H1 (cell line): Measurements from ENCODE around the gene CEP85L. TPM values are rescaled to one million over a fixed set of nuclear protein-coding genes. Genes with fewer than 3 reads are reported as not detected.

ENCODE experiments used
- CTCF ChIA-PET: fragments of 300-600 bp; sonication (Branson Sonifier 250); formaldehyde crosslinking; loops from one replicate; lab custom pipeline; 2021; ENCODE audit not compliant: partially characterized antibody; lab: Charles Lee
- POLR2A ChIA-PET: fragments of 300-600 bp; sonication (Branson Sonifier 250); formaldehyde crosslinking; loops from one replicate; lab custom pipeline; 2021; ENCODE audit warnings: inconsistent platforms; ENCODE audit not compliant: partially characterized antibody; lab: Charles Lee
- DNase-seq, 2 experiments: peaks; one replicate each; pipeline versions ENCODE4 v3.0.0 to v3.0.0-alpha.2; 2010 to 2022; ENCODE audit warnings: low spot score in 2 of 2, low read depth in 1 of 2, mixed read lengths in 1 of 2
- FAIRE-seq: peaks from 2 replicates; lab custom pipeline; 2011; peaks lifted over from hg19 to GRCh38; lab: Jason Lieb, UNC
- H2AFZ ChIP-seq: 2 replicates; pipeline ENCODE4 v1.8.1; 2012; ENCODE audit warnings: low read length, inconsistent platforms
- H2AK5ac ChIP-seq: 2 replicates; pipeline ENCODE4 v1.6.1; 2013; ENCODE audit warnings: low read depth, low read length
- H2BK120ac ChIP-seq: replicated peaks from 2 replicates; pipeline ENCODE3; 2013; ENCODE audit warnings: low read depth, low read length, inconsistent platforms
- H2BK12ac ChIP-seq: 2 replicates; pipeline ENCODE4 v1.6.1; 2013; ENCODE audit warnings: low read depth, low read length
- H2BK15ac ChIP-seq: 2 replicates; pipeline ENCODE4 v1.6.1; 2013; ENCODE audit warnings: low read length
- H2BK20ac ChIP-seq: 2 replicates; pipeline ENCODE4 v1.6.1; 2013; ENCODE audit warnings: low read length
- H2BK5ac ChIP-seq: 2 replicates; pipeline ENCODE4 v1.6.1; 2013; ENCODE audit warnings: low read depth, low read length
- H3K14ac ChIP-seq: 2 replicates; pipeline ENCODE4 v1.6.1; 2013; ENCODE audit warnings: inconsistent platforms; ENCODE audit not compliant: insufficient read length
- H3K18ac ChIP-seq: 2 replicates; pipeline ENCODE4 v1.6.1; 2013; ENCODE audit warnings: low read length; ENCODE audit errors: extremely low read depth
- H3K23ac ChIP-seq: 2 replicates; pipeline ENCODE4 v1.6.1; 2013; ENCODE audit warnings: inconsistent platforms; ENCODE audit not compliant: insufficient read length
- H3K23me2 ChIP-seq: 2 replicates; pipeline ENCODE4 v1.6.1; 2013; ENCODE audit warnings: low read depth, low read length
- H3K27ac ChIP-seq: 2 replicates; pipeline ENCODE4 v1.6.1; 2011; ENCODE audit warnings: low read depth, low read length, inconsistent platforms
- H3K27me3 ChIP-seq, 4 experiments: replicated peaks in 1 of 4; 1 replicate in 1 of 4; 2 replicates in 3 of 4; pipeline versions ENCODE4 v1.6.1 to v1.8.1; 2011 to 2013; ENCODE audit warnings: low read length in 3 of 4, mild to moderate bottlenecking in 3 of 4, inconsistent platforms in 2 of 4, mixed read lengths in 2 of 4, moderate library complexity in 1 of 4; ENCODE audit not compliant: control insufficient read depth in 3 of 4, insufficient read depth in 3 of 4; ENCODE audit errors: extremely low read depth in 1 of 4
- H3K36me3 ChIP-seq, 4 experiments: 2 replicates each; pipeline versions ENCODE4 v1.6.1 to v1.8.1; 2011 to 2013; ENCODE audit warnings: mild to moderate bottlenecking in 4 of 4, low read length in 3 of 4, moderate library complexity in 2 of 4, control low read depth in 1 of 4, inconsistent platforms in 1 of 4; ENCODE audit not compliant: insufficient read depth in 4 of 4, control insufficient read depth in 2 of 4
- H3K4ac ChIP-seq: replicated peaks from 2 replicates; pipeline ENCODE3; 2013; ENCODE audit warnings: low read length, low read depth, mixed read lengths, inconsistent platforms; ENCODE audit not compliant: insufficient read length
- H3K4me1 ChIP-seq, 4 experiments: replicated peaks in 1 of 4; 1 replicate in 1 of 4; 2 replicates in 3 of 4; pipeline versions ENCODE4 v1.6.1 to v1.8.1; 2011 to 2013; ENCODE audit warnings: low read length in 3 of 4, inconsistent platforms in 2 of 4, mixed read lengths in 1 of 4; ENCODE audit not compliant: insufficient read depth in 4 of 4, control insufficient read depth in 3 of 4
- H3K4me2 ChIP-seq, 2 experiments: 2 replicates each; pipeline versions ENCODE4 v1.6.1 to v1.8.1; 2011 to 2013; ENCODE audit warnings: low read depth in 2 of 2, low read length in 2 of 2, control low read depth in 1 of 2, inconsistent platforms in 1 of 2, mild to moderate bottlenecking in 1 of 2; ENCODE audit not compliant: insufficient read depth in 1 of 2
- H3K4me3 ChIP-seq, 4 experiments: fragments of 200-600, 300-600 bp in 1 of 4; sonication (generic), shearing (Covaris generic), sonication (Bioruptor Twin) in 1 of 4; 2 replicates each; pipeline versions ENCODE4 v1.5.1 to v1.8.1; 2011 to 2016; ENCODE audit warnings: low read length in 4 of 4, low read depth in 3 of 4, control low read depth in 2 of 4, inconsistent platforms in 2 of 4, mild to moderate bottlenecking in 2 of 4, mixed read lengths in 1 of 4, moderate library complexity in 1 of 4; ENCODE audit not compliant: insufficient read depth in 2 of 4; ENCODE audit errors: extremely low read depth in 1 of 4
- H3K56ac ChIP-seq: replicated peaks from 2 replicates; pipeline ENCODE3; 2013; ENCODE audit warnings: low read depth, mild to moderate bottlenecking, mixed read lengths, low read length, inconsistent platforms; ENCODE audit not compliant: insufficient read length
- H3K79me1 ChIP-seq: 2 replicates; pipeline ENCODE4 v1.6.1; 2013; ENCODE audit warnings: low read depth, low read length, control low read depth
- H3K79me2 ChIP-seq, 2 experiments: 2 replicates each; pipeline versions ENCODE4 v1.6.1 to v1.8.1; 2012 to 2013; ENCODE audit warnings: low read length in 2 of 2, mild to moderate bottlenecking in 2 of 2, inconsistent platforms in 1 of 2; ENCODE audit not compliant: insufficient read depth in 2 of 2, control insufficient read depth in 1 of 2
- H3K9ac ChIP-seq, 4 experiments: replicated peaks in 1 of 4; 1 replicate in 1 of 4; 2 replicates in 3 of 4; pipeline versions ENCODE4 v1.6.1 to v1.8.1; 2011 to 2013; ENCODE audit warnings: low read depth in 3 of 4, low read length in 3 of 4, control low read depth in 2 of 4, mild to moderate bottlenecking in 2 of 4, moderate library complexity in 2 of 4, inconsistent platforms in 1 of 4; ENCODE audit errors: extremely low read depth in 1 of 4
- H3K9me3 ChIP-seq, 2 experiments: 2 replicates each; pipeline versions ENCODE4 v1.6.1 to v1.8.1; 2012 to 2013; ENCODE audit warnings: mild to moderate bottlenecking in 2 of 2, moderate library complexity in 2 of 2, control low read depth in 1 of 2, inconsistent platforms in 1 of 2, low read depth in 1 of 2, low read length in 1 of 2, mixed read lengths in 1 of 2; ENCODE audit not compliant: insufficient read depth in 2 of 2
- H4K20me1 ChIP-seq, 2 experiments: replicated peaks in 1 of 2; 2 replicates each; pipeline versions ENCODE3 to v1.8.1; 2011 to 2013; ENCODE audit warnings: inconsistent platforms in 2 of 2, low read length in 2 of 2, mild to moderate bottlenecking in 1 of 2; ENCODE audit not compliant: insufficient read depth in 2 of 2, control insufficient read depth in 1 of 2
- H4K5ac ChIP-seq: 2 replicates; pipeline ENCODE4 v1.6.1; 2013; ENCODE audit warnings: low read length, low read depth, mixed read lengths, inconsistent platforms; ENCODE audit not compliant: insufficient read length
- H4K8ac ChIP-seq: 2 replicates; pipeline ENCODE4 v1.8.0; 2013; ENCODE audit warnings: mild to moderate bottlenecking, moderate library complexity, low read length, inconsistent platforms; ENCODE audit not compliant: insufficient read depth; ENCODE audit errors: extremely low read depth
- H4K91ac ChIP-seq: replicated peaks from 2 replicates; pipeline ENCODE3; 2013; ENCODE audit warnings: low read length, mixed read lengths, inconsistent platforms; ENCODE audit not compliant: insufficient read length
- ATF3 ChIP-seq: IDR thresholded peaks from 2 replicates; pipeline ENCODE4 v1.6.1; 2011; ENCODE audit warnings: low read depth, mild to moderate bottlenecking, low read length; ENCODE audit not compliant: insufficient read depth
- BRCA1 ChIP-seq: IDR thresholded peaks from 2 replicates; pipeline ENCODE4 v1.6.1; 2012; ENCODE audit warnings: low read depth, low read length, improper control_type of control experiment
- GTF2F1 ChIP-seq: IDR thresholded peaks from 2 replicates; pipeline ENCODE4 v1.6.1; 2012; ENCODE audit warnings: low read depth, low read length, improper control_type of control experiment, borderline replicate concordance
- POLR2AphosphoS5 ChIP-seq: IDR thresholded peaks from 2 replicates; pipeline ENCODE4 v1.6.1; 2011; ENCODE audit warnings: low read depth, low read length
- polyA plus RNA-seq, 7 experiments: library from polyadenylated mRNA; depleted of rRNA in 3 of 7; stranded (reverse) in 5 of 7; unstranded in 2 of 7; fragments of >200 nt in 5 of 7; fragments of 200-250 nt in 2 of 7; gene quantifications; 1 replicate in 5 of 7; 2 replicates in 1 of 7; 4 replicates in 1 of 7; pipeline versions ENCODE4 v1.2.1 to v1.2.3, GENCODE V29; 2011 to 2013; ENCODE audit warnings: missing spikeins in 2 of 7, mixed read lengths in 2 of 7
- total RNA-seq: library from RNA; stranded (reverse); fragmentation: NEBNext Ultra II Directional; extraction: Animal tissue kit (Norgen Biotek cat#: 25700); gene quantifications from 2 replicates; pipeline ENCODE4 v1.2.1, GENCODE V29; 2021

CEP85L gene
- total and polyA plus RNA-seq, 2 of the 8 experiments (the other 6 are each of a cell fraction or from before 2014, with no cell fraction given): 3.2 to 27.6 TPM

DNA sequence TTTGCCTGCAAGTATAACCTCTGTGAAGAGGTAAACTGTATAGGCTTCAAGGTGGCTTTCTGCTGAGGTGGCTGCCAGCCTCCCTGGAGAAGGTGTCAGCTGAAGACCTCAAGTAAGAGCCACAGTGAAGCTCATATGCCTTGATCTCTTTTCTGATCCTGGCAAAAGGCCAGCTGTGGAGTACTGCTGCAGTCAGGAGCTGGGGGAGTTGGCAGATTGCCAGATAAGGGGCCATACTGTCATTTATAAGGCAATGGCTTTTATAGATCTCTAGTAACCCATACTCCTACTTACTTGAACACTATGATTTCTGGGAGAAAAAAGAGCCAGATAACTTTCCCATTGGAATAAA, 8.8 kb upstream of the CEP85L start:
- no peak overlapping the region for H3K4ac ChIP-seq
- H3K27ac ChIP-seq: no peak overlapping the region
- H4K20me1 ChIP-seq: no peaks in the 10 kb centered on the region
- H3K18ac ChIP-seq: no peak overlapping the region
- H3K36me3 ChIP-seq: no peaks in the 10 kb centered on the region
- no peak overlapping the region for H2AK5ac ChIP-seq
- H3K4me1 ChIP-seq: no peaks in the 10 kb centered on the region
- H2BK15ac ChIP-seq: no peak overlapping the region
- H3K23me2 ChIP-seq: no peaks in the 10 kb centered on the region
- DNase-seq: no peak
- H3K79me2 ChIP-seq: no peaks in the 10 kb centered on the region
- H3K56ac ChIP-seq: no peak overlapping the region
- H3K4me3 ChIP-seq: no peak overlapping the region
- H2BK12ac ChIP-seq: no peak overlapping the region
- FAIRE-seq: no peak
- H3K14ac ChIP-seq: no peak overlapping the region
- H3K27me3 ChIP-seq: no peaks in the 10 kb centered on the region
- no peak overlapping the region for H3K9ac ChIP-seq
- H3K79me1 ChIP-seq: no peaks in the 10 kb centered on the region
- no peak overlapping the region for H4K8ac ChIP-seq
- ChIA-PET CTCF (interaction anchor here (0.6 to 1.1 kb wide), 2 partner anchors 27 to 859 kb away, joined by 3 read pairs; no protein-coding TSS in a partner anchor), POLR2A (interaction anchor here (1.6 kb wide), 1 partner anchor 9 kb away, joined by 5 read pairs; the partner anchor contains the start of gene CEP85L)
- TF ChIP-seq ATF3 (no peak), GTF2F1 (no peak), BRCA1 (no peak), POLR2AphosphoS5 (no peak)
- no peak overlapping the region for H2AFZ ChIP-seq
- no peaks in the 10 kb centered on the region for H3K9me3 ChIP-seq
- H4K5ac ChIP-seq: no peak overlapping the region
- H3K4me2 ChIP-seq: no peak overlapping the region
- H2BK20ac ChIP-seq: no peak overlapping the region
- H4K91ac ChIP-seq: no peak overlapping the region
- H3K23ac ChIP-seq: no peak overlapping the region
- no peak overlapping the region for H2BK120ac ChIP-seq
- no peak overlapping the region for H2BK5ac ChIP-seq
